ENCODE data around the gene KIAA0408.

The KIAA0408 gene

GRCh38 chr6:127464161-127464880 lies 5.1 kb upstream of the KIAA0408 start:
- Histone ChIP-seq H3K4me3 (ENCODE audit: low read depth, low read length) (no peak overlapping the region), H3K36me3 (ENCODE audit: control insufficient read depth in 2 of 2, insufficient read depth in 1 of 2, low read length in 2 of 2) (no peaks in the 10 kb centered on the region), H3K4me1 (ENCODE audit: control insufficient read depth, insufficient read depth, low read length) (peaks cover 3% of the 10 kb centered on the region; the same call in 1 of the 2 replicates), H3K9me3 (ENCODE audit: control insufficient read depth, insufficient read depth, low read depth, low read length) (no peaks in the 10 kb centered on the region), H3K27ac (ENCODE audit: extremely low read depth, low read depth, low read length) (no peak overlapping the region)
- ChIA-PET POLR2A (no interaction called here), CTCF (interaction anchor here (0.6 to 3.6 kb wide), 12 partner anchors 12 to 266 kb away, joined by 3 to 36 read pairs (median 4); no protein-coding TSS in a partner anchor)
- TF ChIP-seq ZFP41 (tag by site-specific recombination; IDR thresholded peaks at IDR 0.05; ENCODE audit: borderline replicate concordance), result no peak
- no peak for TF ChIP-seq FEZF1 (tag by site-specific recombination; IDR thresholded peaks at IDR 0.05)
- no peak for TF ChIP-seq ZNF624 (tag by site-specific recombination; IDR thresholded peaks at IDR 0.05)
- TF ChIP-seq ZNF48 (tag by site-specific recombination; IDR thresholded peaks at IDR 0.05), result no peak
- TF ChIP-seq ZNF518A (tag by site-specific recombination; conservative IDR thresholded peaks at IDR 0.05; ENCODE audit: low read depth), result no peak

- H3K4me1 ChIP-seq (ENCODE audit: control insufficient read depth, insufficient read depth, low read length), result peaks cover 13% of the 10 kb centered on the region
- no peaks in the 10 kb centered on the region for H3K9me3 ChIP-seq (ENCODE audit: control insufficient read depth, insufficient read depth, low read depth, low read length)
- ChIA-PET CTCF (interaction anchor here (0.6 to 3.6 kb wide), 17 partner anchors 8 to 179 kb away, joined by 3 to 36 read pairs (median 5); no protein-coding TSS in a partner anchor), POLR2A (no interaction called here)
- TF ChIP-seq ZNF121 (tag by site-specific recombination; IDR thresholded peaks at IDR 0.05) (no peak), ZSCAN23 (tag by site-specific recombination; IDR thresholded peaks at IDR 0.05) (no peak), OSR2 (tag by site-specific recombination; IDR thresholded peaks at IDR 0.05) (no peak), ZNF747 (tag by site-specific recombination; IDR thresholded peaks at IDR 0.05) (no peak), ZNF2 (tag by site-specific recombination; IDR thresholded peaks at IDR 0.05) (no peak), KLF7 (tag by site-specific recombination; IDR thresholded peaks at IDR 0.05; ENCODE audit: borderline replicate concordance) (no peak), ZNF530 (tag by site-specific recombination; IDR thresholded peaks at IDR 0.05; ENCODE audit: low read depth) (no peak), ZNF280C (tag by site-specific recombination; IDR thresholded peaks at IDR 0.05) (no peak), ZNF664 (tag by site-specific recombination; IDR thresholded peaks at IDR 0.05) (no peak), ZNF792 (tag by site-specific recombination; IDR thresholded peaks at IDR 0.05) (no peak), ZNF768 (tag by site-specific recombination; IDR thresholded peaks at IDR 0.05) (no peak), ELK4 (IDR thresholded peaks at IDR 0.05; ENCODE audit: borderline replicate concordance, low read depth, low read length) (no peak), ZBTB11 (tag by site-specific recombination; conservative IDR thresholded peaks at IDR 0.05; ENCODE audit: low read depth) (no peak), INSM2 (tag by site-specific recombination; IDR thresholded peaks at IDR 0.05) (no peak), ZNF324 (tag by site-specific recombination; IDR thresholded peaks at IDR 0.05) (no peak), GLI4 (tag by site-specific recombination; IDR thresholded peaks at IDR 0.05) (no peak)
- H3K36me3 ChIP-seq (ENCODE audit: control insufficient read depth in 2 of 2, insufficient read depth in 1 of 2, low read length in 2 of 2), result no peaks in the 10 kb centered on the region
- no peak overlapping the region for H3K27ac ChIP-seq (ENCODE audit: extremely low read depth, low read depth, low read length)
- no peak overlapping the region for H3K4me3 ChIP-seq (ENCODE audit: low read depth, low read length)
Measured at GRCh38 chr6:127463056-127463455, 3.9 kb upstream of the KIAA0408 start.
